Limb (tissue), 2 donors: ENCODE measurements around the gene SNX32.

Source experiments
- DNase-seq, 2 donors: peaks; one replicate each; pipeline ENCODE4 v3.0.0-alpha.2; 2016; ENCODE audit errors: extremely low spot score in 2 of 2

Gene SNX32

GRCh38 chr11:65796726-65797601, 36.8 kb upstream of the SNX32 start:
- DNase-seq, result no peak

- DNase-seq, result no peak
Measured at GRCh38 chr11:65797711-65798110, 36.1 kb upstream of the SNX32 start.

- DNase-seq, result no peak
Measured at GRCh38 chr11:65798882-65799281, 34.9 kb upstream of the SNX32 start.

- no peak for DNase-seq
Measured at GRCh38 chr11:65801153-65801987, 32.4 kb upstream of the SNX32 start.

- no peak for DNase-seq
Measured at GRCh38 chr11:65802841-65803240, 30.9 kb upstream of the SNX32 start.

- no peak for DNase-seq
Measured at GRCh38 chr11:65803797-65804492, 29.8 kb upstream of the SNX32 start.

GRCh38 chr11:65806979-65807378, 26.8 kb upstream of the SNX32 start:
- DNase-seq, result no peak

- DNase-seq, result no peak
Measured at GRCh38 chr11:65808744-65809341, 24.9 kb upstream of the SNX32 start.

- DNase-seq, result no peak
Measured at GRCh38 chr11:65809496-65809895, 24.3 kb upstream of the SNX32 start.

- no peak for DNase-seq
Measured at GRCh38 chr11:65810046-65810868, 23.5 kb upstream of the SNX32 start.

GRCh38 chr11:65811764-65812475, 21.8 kb upstream of the SNX32 start:
- DNase-seq, result no peak

- no peak for DNase-seq
Measured at GRCh38 chr11:65814131-65814985, 19.4 kb upstream of the SNX32 start.

- DNase-seq, result no peak
Measured at GRCh38 chr11:65814986-65815565, 18.7 kb upstream of the SNX32 start.

- no peak for DNase-seq
Measured at GRCh38 chr11:65816696-65817095, 17.1 kb upstream of the SNX32 start.

- DNase-seq, result no peak
Measured at GRCh38 chr11:65817312-65817834, 16.4 kb upstream of the SNX32 start.

GRCh38 chr11:65817835-65818680, 15.7 kb upstream of the SNX32 start:
- DNase-seq, result peak; percentile 87 to 97

- no peak for DNase-seq
Measured at GRCh38 chr11:65821107-65821506, 12.7 kb upstream of the SNX32 start.
